Effector CD4-positive, alpha-beta T cell (primary cell): Measurements from ENCODE around the gene ITGB6.
"Not testable (repeated sequence)": the region's sequence is repeated elsewhere in the genome, so short reads cannot be mapped to it uniquely, and the experiment has no call there.

Experiments
- DNase-seq: peaks from one replicate; pipeline ENCODE4 v3.0.0-alpha.2; 2020

ITGB6 gene

GRCh38 chr2:160139350-160139749, 60.7 kb downstream of the ITGB6 start:
- no peak for DNase-seq

- no peak for DNase-seq
Measured at GRCh38 chr2:160138406-160138805, 61.7 kb downstream of the ITGB6 start.

- DNase-seq = no peak
Measured at GRCh38 chr2:160137464-160137863, 62.6 kb downstream of the ITGB6 start.

- no peak for DNase-seq
Measured at GRCh38 chr2:160132761-160133160, 67.3 kb downstream of the ITGB6 start.

- DNase-seq = no peak
Measured at GRCh38 chr2:160126756-160127155, 73.3 kb downstream of the ITGB6 start.

GRCh38 chr2:160126315-160126714, 73.8 kb downstream of the ITGB6 start:
- no peak for DNase-seq

- no peak for DNase-seq
Measured at GRCh38 chr2:160125828-160126227, 74.2 kb downstream of the ITGB6 start.

- DNase-seq = no peak
Measured at GRCh38 chr2:160125366-160125765, 74.7 kb downstream of the ITGB6 start.

- DNase-seq = no peak
Measured at GRCh38 chr2:160124571-160124970, 75.5 kb downstream of the ITGB6 start.

- not testable (repeated sequence) for DNase-seq
Measured at GRCh38 chr2:160114721-160115120, 85.4 kb downstream of the ITGB6 start.

GRCh38 chr2:160114020-160114419, 86.1 kb downstream of the ITGB6 start:
- no peak for DNase-seq

GRCh38 chr2:160111951-160112798, 87.9 kb downstream of the ITGB6 start:
- no peak for DNase-seq

- DNase-seq = no peak
Measured at GRCh38 chr2:160110674-160111239, 89.3 kb downstream of the ITGB6 start.

GRCh38 chr2:160109939-160110673, 90.0 kb downstream of the ITGB6 start:
- DNase-seq = peak; percentile 16

- no peak for DNase-seq
Measured at GRCh38 chr2:160109243-160109642, 90.8 kb downstream of the ITGB6 start.

- no peak for DNase-seq
Measured at GRCh38 chr2:160108646-160109045, 91.4 kb downstream of the ITGB6 start.

- no peak for DNase-seq
Measured at GRCh38 chr2:160105366-160105765, 94.7 kb downstream of the ITGB6 start.

GRCh38 chr2:160104115-160104514, 96.0 kb downstream of the ITGB6 start:
- no peak for DNase-seq

GRCh38 chr2:160097326-160097725, 102.7 kb downstream of the ITGB6 start:
- no peak for DNase-seq

- DNase-seq = no peak
Measured at GRCh38 chr2:160096409-160096808, 103.7 kb downstream of the ITGB6 start.

- DNase-seq = no peak
Measured at GRCh38 chr2:160092445-160092844, 107.6 kb downstream of the ITGB6 start.

- no peak for DNase-seq
Measured at GRCh38 chr2:160091381-160091780, 108.7 kb downstream of the ITGB6 start.

- no peak for DNase-seq
Measured at GRCh38 chr2:160087854-160088745, 112.0 kb downstream of the ITGB6 start.
